Glomerular endothelial cell (primary cell): ENCODE results near the gene LIMK2. TPM values are rescaled to one million over a fixed set of nuclear protein-coding genes. Genes with fewer than 3 reads are reported as not detected.
"Not testable (repeated sequence)": the region's sequence is repeated elsewhere in the genome, so short reads cannot be mapped to it uniquely, and the experiment has no call there.

Experiments used
- DNase-seq: peaks from one replicate; pipeline ENCODE4 v3.0.0-alpha.2; 2011; ENCODE audit warnings: low read depth, low spot score; ENCODE audit errors: extremely low read depth
- total RNA-seq: library from RNA; depleted of rRNA; stranded (reverse); fragments of >200 nt; gene quantifications from 2 replicates; pipeline ENCODE4 v1.2.3, GENCODE V29; 2015

Gene LIMK2
- 71.2 and 108 TPM in 2 replicates for total RNA-seq

GRCh38 chr22:31211862-31212730 is at the start of gene LIMK2:
LIMK2 (plus strand) TSS chr22:31212298; CDS start chr22:31212409, 111 bp downstream.
- DNase-seq = no peak

- DNase-seq = no peak
Observed at GRCh38 chr22:31170971-31171370, 41.1 kb upstream of the LIMK2 start.

GRCh38 chr22:31171734-31172133 is 40.4 kb upstream of the LIMK2 start:
- DNase-seq = not testable (repeated sequence)

- peak; percentile 41 for DNase-seq
Observed at GRCh38 chr22:31173386-31174145, 38.5 kb upstream of the LIMK2 start.

- DNase-seq = no peak
Observed at GRCh38 chr22:31176923-31177322, 35.2 kb upstream of the LIMK2 start.

- no peak for DNase-seq
Observed at GRCh38 chr22:31177420-31178162, 34.5 kb upstream of the LIMK2 start.

GRCh38 chr22:31178859-31179258 is 33.2 kb upstream of the LIMK2 start:
- no peak for DNase-seq

- no peak for DNase-seq
Observed at GRCh38 chr22:31179345-31179744, 32.8 kb upstream of the LIMK2 start.

GRCh38 chr22:31184015-31184414 is 28.1 kb upstream of the LIMK2 start:
- no peak for DNase-seq

GRCh38 chr22:31185056-31185455 is 27.0 kb upstream of the LIMK2 start:
- no peak for DNase-seq

GRCh38 chr22:31187627-31188026 is 24.5 kb upstream of the LIMK2 start:
- DNase-seq = no peak

- no peak for DNase-seq
Observed at GRCh38 chr22:31192513-31192912, 19.6 kb upstream of the LIMK2 start.

- no peak for DNase-seq
Observed at GRCh38 chr22:31193092-31193491, 19.0 kb upstream of the LIMK2 start.

- not testable (repeated sequence) for DNase-seq
Observed at GRCh38 chr22:31194681-31195080, 17.4 kb upstream of the LIMK2 start.

GRCh38 chr22:31199187-31199586 is 12.9 kb upstream of the LIMK2 start:
- DNase-seq = no peak

GRCh38 chr22:31204352-31204984 is 7.6 kb upstream of the LIMK2 start:
- not testable (repeated sequence) for DNase-seq

- not testable (repeated sequence) for DNase-seq
Observed at GRCh38 chr22:31205059-31205458, 7.0 kb upstream of the LIMK2 start.

GRCh38 chr22:31206460-31206859 is 5.6 kb upstream of the LIMK2 start:
- DNase-seq = not testable (repeated sequence)

- no peak for DNase-seq
Observed at GRCh38 chr22:31206896-31207687, 5.0 kb upstream of the LIMK2 start.
